GM19468 (cell line): Measurements from ENCODE around the gene HCN3.
"Not testable (repeated sequence)": the region's sequence is repeated elsewhere in the genome, so short reads cannot be mapped to it uniquely, and the experiment has no call there.

Experiments
- ATAC-seq: cut with Tn5 transposase; IDR thresholded peaks from one replicate; pipeline ENCODE4 v1.9.1; 2021; ENCODE audit warnings: mild to moderate bottlenecking, moderate library complexity, moderate number of reproducible peaks; ENCODE audit not compliant: unreplicated experiment; ENCODE audit errors: extremely low read depth

HCN3 gene

GRCh38 chr1:155277070-155277901 lies at the start of gene HCN3:
Gene HCN3, plus strand, starts transcription at chr1:155277463. Its CDS starts 128 bp downstream, at chr1:155277591.
- peak; percentile 37 for ATAC-seq

- ATAC-seq: no peak
Observed at GRCh38 chr1:155228096-155228427, 49.2 kb upstream of the HCN3 start.

GRCh38 chr1:155231302-155231701 lies 46.0 kb upstream of the HCN3 start:
- not testable (repeated sequence) for ATAC-seq

- not testable (repeated sequence) for ATAC-seq
Observed at GRCh38 chr1:155232001-155232978, 45.0 kb upstream of the HCN3 start.

- not testable (repeated sequence) for ATAC-seq
Observed at GRCh38 chr1:155233502-155233901, 43.8 kb upstream of the HCN3 start.

GRCh38 chr1:155235375-155235774 lies 41.9 kb upstream of the HCN3 start:
- ATAC-seq: not testable (repeated sequence)

- ATAC-seq: no peak
Observed at GRCh38 chr1:155236451-155236850, 40.8 kb upstream of the HCN3 start.

GRCh38 chr1:155241069-155241679 lies 36.1 kb upstream of the HCN3 start:
- ATAC-seq: no peak

GRCh38 chr1:155241841-155242264 lies 35.4 kb upstream of the HCN3 start:
- ATAC-seq: no peak

GRCh38 chr1:155242805-155243358 lies 34.4 kb upstream of the HCN3 start:
- ATAC-seq: no peak

GRCh38 chr1:155244368-155245162 lies 32.7 kb upstream of the HCN3 start:
- ATAC-seq: peak; percentile 55

GRCh38 chr1:155245163-155245524 lies 32.1 kb upstream of the HCN3 start:
- no peak for ATAC-seq

- ATAC-seq: not testable (repeated sequence)
Observed at GRCh38 chr1:155246796-155247195, 30.5 kb upstream of the HCN3 start.

- no peak for ATAC-seq
Observed at GRCh38 chr1:155247667-155248553, 29.4 kb upstream of the HCN3 start.

GRCh38 chr1:155250246-155250632 lies 27.0 kb upstream of the HCN3 start:
- no peak for ATAC-seq

- ATAC-seq: peak; percentile 65
Observed at GRCh38 chr1:155250633-155251449, 26.4 kb upstream of the HCN3 start.

- ATAC-seq: no peak
Observed at GRCh38 chr1:155251566-155251965, 25.7 kb upstream of the HCN3 start.

- ATAC-seq: no peak
Observed at GRCh38 chr1:155253208-155253607, 24.1 kb upstream of the HCN3 start.
